GM19468 (cell line): ENCODE measurements around the gene ZIC2.
"Not testable (repeated sequence)": the region's sequence is repeated elsewhere in the genome, so short reads cannot be mapped to it uniquely, and the experiment has no call there.

Experiments
- ATAC-seq: cut with Tn5 transposase; IDR thresholded peaks from one replicate; pipeline ENCODE4 v1.9.1; 2021; ENCODE audit warnings: mild to moderate bottlenecking, moderate library complexity, moderate number of reproducible peaks; ENCODE audit not compliant: unreplicated experiment; ENCODE audit errors: extremely low read depth

The ZIC2 gene

GRCh38 chr13:99995589-99996380, 14.2 kb downstream of the ZIC2 start:
- ATAC-seq, result no peak

- ATAC-seq, result no peak
These were observed 14.9 kb downstream of the ZIC2 start for GRCh38 chr13:99996381-99996973.

GRCh38 chr13:99997702-99998214, 16.2 kb downstream of the ZIC2 start:
- ATAC-seq, result no peak

GRCh38 chr13:99998261-99998660, 16.7 kb downstream of the ZIC2 start:
- ATAC-seq, result no peak

GRCh38 chr13:100014621-100015020, 33.0 kb downstream of the ZIC2 start:
- ATAC-seq, result no peak

GRCh38 chr13:100019780-100020356, 38.3 kb downstream of the ZIC2 start:
- no peak for ATAC-seq

GRCh38 chr13:100022798-100023197, 41.2 kb downstream of the ZIC2 start:
- ATAC-seq, result no peak

GRCh38 chr13:100024023-100024422, 42.4 kb downstream of the ZIC2 start:
- ATAC-seq, result no peak

GRCh38 chr13:100029933-100030332, 48.3 kb downstream of the ZIC2 start:
- no peak for ATAC-seq

- ATAC-seq, result not testable (repeated sequence)
These were observed 51.1 kb downstream of the ZIC2 start for GRCh38 chr13:100032642-100033041.

GRCh38 chr13:100035936-100036335, 54.4 kb downstream of the ZIC2 start:
- no peak for ATAC-seq
